ENCODE results near the gene SSRP1. TPM values are rescaled to one million over a fixed set of nuclear protein-coding genes. Genes with fewer than 3 reads are reported as not detected.

SSRP1 gene, protein sequence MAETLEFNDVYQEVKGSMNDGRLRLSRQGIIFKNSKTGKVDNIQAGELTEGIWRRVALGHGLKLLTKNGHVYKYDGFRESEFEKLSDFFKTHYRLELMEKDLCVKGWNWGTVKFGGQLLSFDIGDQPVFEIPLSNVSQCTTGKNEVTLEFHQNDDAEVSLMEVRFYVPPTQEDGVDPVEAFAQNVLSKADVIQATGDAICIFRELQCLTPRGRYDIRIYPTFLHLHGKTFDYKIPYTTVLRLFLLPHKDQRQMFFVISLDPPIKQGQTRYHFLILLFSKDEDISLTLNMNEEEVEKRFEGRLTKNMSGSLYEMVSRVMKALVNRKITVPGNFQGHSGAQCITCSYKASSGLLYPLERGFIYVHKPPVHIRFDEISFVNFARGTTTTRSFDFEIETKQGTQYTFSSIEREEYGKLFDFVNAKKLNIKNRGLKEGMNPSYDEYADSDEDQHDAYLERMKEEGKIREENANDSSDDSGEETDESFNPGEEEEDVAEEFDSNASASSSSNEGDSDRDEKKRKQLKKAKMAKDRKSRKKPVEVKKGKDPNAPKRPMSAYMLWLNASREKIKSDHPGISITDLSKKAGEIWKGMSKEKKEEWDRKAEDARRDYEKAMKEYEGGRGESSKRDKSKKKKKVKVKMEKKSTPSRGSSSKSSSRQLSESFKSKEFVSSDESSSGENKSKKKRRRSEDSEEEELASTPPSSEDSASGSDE
- total RNA-seq = 10 to 100 TPM; 51.0 to 67.5 (median 56.5) TPM

DNA sequence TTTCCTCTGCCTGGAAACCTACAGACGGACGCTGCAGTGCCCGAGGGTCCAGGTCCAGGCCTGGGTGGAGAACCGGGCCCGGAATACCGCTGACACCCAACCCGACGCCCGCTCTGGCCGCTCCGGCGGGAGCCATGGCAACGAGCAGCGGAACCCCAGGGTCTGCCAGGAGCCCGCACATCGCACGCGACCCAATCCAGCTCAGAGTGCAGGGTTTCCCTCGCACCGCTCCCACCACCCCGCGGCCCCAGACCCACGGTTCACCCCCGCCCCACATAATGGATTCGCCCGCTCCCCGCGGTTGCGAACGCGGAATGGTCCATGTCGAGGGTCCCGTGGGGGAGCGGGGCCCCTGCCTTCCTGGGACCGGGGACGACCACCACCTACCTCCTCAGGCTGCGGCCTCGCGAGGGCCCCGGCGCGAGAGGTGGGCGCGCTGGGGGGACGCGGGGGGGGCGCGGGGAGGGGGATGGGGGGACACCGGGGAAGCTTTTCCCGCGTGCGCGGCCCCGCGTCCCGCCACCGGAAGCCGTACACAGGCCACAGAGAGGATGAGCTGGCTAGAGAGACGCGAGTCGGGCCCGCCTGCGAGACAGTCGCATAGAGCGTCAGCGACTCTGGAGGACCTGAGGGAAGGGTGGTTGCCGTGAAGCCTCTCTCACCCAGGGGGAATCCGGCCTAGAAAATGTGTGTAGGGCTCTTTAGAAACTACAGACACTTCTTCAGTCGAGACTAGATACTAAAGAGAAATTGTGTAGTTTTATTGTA is at the start of gene SSRP1:
Gene SSRP1 (minus strand): TSS at position 550 of the 768 bp plus-strand sequence. CDS start 771 bp downstream, outside the sequence.
- WGBS, 2 donors = 1% methylated on average over 14 to 64 of the region's 69 CpGs

GRCh38 chr11:57380975-57381374 is 45.3 kb upstream of the SSRP1 start, which contains the start of gene PRG3:
Gene PRG3, minus strand, starts transcription at chr11:57381150. Its CDS starts 442 bp downstream, at chr11:57380708.
- no peaks in the 10 kb centered on the region for H3K4me1 ChIP-seq
- H3K4me3 ChIP-seq = no peak within 1 kb of the TSS
- no peaks in the 10 kb centered on the region for H3K36me3 ChIP-seq
- no peaks in the 10 kb centered on the region for H3K27me3 ChIP-seq
- H3K9me3 ChIP-seq = no peaks in the 10 kb centered on the region
- WGBS, 2 donors = 62 to 66% methylated on average over 2 of the region's 2 CpGs
- H3K27ac ChIP-seq = no peak within 1 kb of the TSS
- DNase-seq (ENCODE audit: low spot score in 2 of 2) = no peak
- no peak for TF ChIP-seq EP300 (IDR thresholded peaks at IDR 0.05)
- TF ChIP-seq, protein P1, sequence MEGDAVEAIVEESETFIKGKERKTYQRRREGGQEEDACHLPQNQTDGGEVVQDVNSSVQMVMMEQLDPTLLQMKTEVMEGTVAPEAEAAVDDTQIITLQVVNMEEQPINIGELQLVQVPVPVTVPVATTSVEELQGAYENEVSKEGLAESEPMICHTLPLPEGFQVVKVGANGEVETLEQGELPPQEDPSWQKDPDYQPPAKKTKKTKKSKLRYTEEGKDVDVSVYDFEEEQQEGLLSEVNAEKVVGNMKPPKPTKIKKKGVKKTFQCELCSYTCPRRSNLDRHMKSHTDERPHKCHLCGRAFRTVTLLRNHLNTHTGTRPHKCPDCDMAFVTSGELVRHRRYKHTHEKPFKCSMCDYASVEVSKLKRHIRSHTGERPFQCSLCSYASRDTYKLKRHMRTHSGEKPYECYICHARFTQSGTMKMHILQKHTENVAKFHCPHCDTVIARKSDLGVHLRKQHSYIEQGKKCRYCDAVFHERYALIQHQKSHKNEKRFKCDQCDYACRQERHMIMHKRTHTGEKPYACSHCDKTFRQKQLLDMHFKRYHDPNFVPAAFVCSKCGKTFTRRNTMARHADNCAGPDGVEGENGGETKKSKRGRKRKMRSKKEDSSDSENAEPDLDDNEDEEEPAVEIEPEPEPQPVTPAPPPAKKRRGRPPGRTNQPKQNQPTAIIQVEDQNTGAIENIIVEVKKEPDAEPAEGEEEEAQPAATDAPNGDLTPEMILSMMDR (IDR thresholded peaks at IDR 0.05) = no peak
- no peak for TF ChIP-seq POLR2A (IDR thresholded peaks at IDR 0.05)

More for the DNA sequence above, at the start of gene SSRP1:
- peak; percentile 62 to 67 for DNase-seq (ENCODE audit: low spot score in 2 of 2)
- TF ChIP-seq POLR2A (IDR thresholded peaks at IDR 0.05) (peak in 1 of 2 donors; percentile 29), EP300 (IDR thresholded peaks at IDR 0.05) (peak in 1 of 2 donors; percentile 75)
- TF ChIP-seq, protein P1 (IDR thresholded peaks at IDR 0.05) = no peak
- Histone ChIP-seq H3K36me3 (peaks cover 4 to 37% (median 14%) of the 10 kb centered on the region in 3 donors), H3K4me1 (peaks cover 3 to 24% (median 8%) of the 10 kb centered on the region in 4 donors), H3K4me3 (peak within 1 kb of the TSS; percentile 73 to 87 (median 74)), H3K9me3 (no peaks in the 10 kb centered on the region), H3K27me3 (no peaks in the 10 kb centered on the region), H3K27ac (peak within 1 kb of the TSS; percentile 81 to 94 (median 94))

- H3K4me3 ChIP-seq = no peak overlapping the region
- H3K27ac ChIP-seq = no peak overlapping the region
- WGBS, 2 donors = 27 to 41% methylated on average over 9 to 10 of the region's 10 CpGs
- no peaks in the 10 kb centered on the region for H3K27me3 ChIP-seq
- H3K4me1 ChIP-seq = no peaks in the 10 kb centered on the region
- no peaks in the 10 kb centered on the region for H3K36me3 ChIP-seq
- DNase-seq (ENCODE audit: low spot score in 2 of 2) = no peak
- H3K9me3 ChIP-seq = no peaks in the 10 kb centered on the region
- TF ChIP-seq, protein P1 (IDR thresholded peaks at IDR 0.05) = no peak
- TF ChIP-seq POLR2A (IDR thresholded peaks at IDR 0.05) = no peak
- TF ChIP-seq EP300 (IDR thresholded peaks at IDR 0.05) = no peak
Measured at GRCh38 chr11:57379732-57380131, 44.0 kb upstream of the SSRP1 start.

GRCh38 chr11:57378186-57378585 is 42.5 kb upstream of the SSRP1 start:
- H3K27me3 ChIP-seq = no peaks in the 10 kb centered on the region
- no peaks in the 10 kb centered on the region for H3K36me3 ChIP-seq
- peaks cover 0 to 3% (median 0%) of the 10 kb centered on the region in 4 donors for H3K9me3 ChIP-seq
- no peak overlapping the region for H3K27ac ChIP-seq
- no peak overlapping the region for H3K4me3 ChIP-seq
- TF ChIP-seq, protein P1 (IDR thresholded peaks at IDR 0.05) = no peak
- TF ChIP-seq POLR2A (IDR thresholded peaks at IDR 0.05) (no peak), EP300 (IDR thresholded peaks at IDR 0.05) (no peak)
- no peaks in the 10 kb centered on the region for H3K4me1 ChIP-seq
- no peak for DNase-seq (ENCODE audit: low spot score in 2 of 2)

All from tibial nerve (tissue), 4 donors.